NCI-H1105 (cell line): ENCODE measurements around the gene MAPKAPK5.
"Not testable (repeated sequence)": the region's sequence is repeated elsewhere in the genome, so short reads cannot be mapped to it uniquely, and the experiment has no call there.

Source experiments
- DNase-seq: peaks from one replicate; lab custom pipeline; 2025; lab: John Stamatoyannopoulos, UW

Gene MAPKAPK5

GRCh38 chr12:111828338-111828979, 13.6 kb upstream of the MAPKAPK5 start:
- DNase-seq, result no peak

- not testable (repeated sequence) for DNase-seq
These were observed 12.4 kb upstream of the MAPKAPK5 start for GRCh38 chr12:111829635-111830034.

- not testable (repeated sequence) for DNase-seq
These were observed 7.2 kb upstream of the MAPKAPK5 start for GRCh38 chr12:111834740-111835386.

- DNase-seq, result not testable (repeated sequence)
These were observed 6.4 kb upstream of the MAPKAPK5 start for GRCh38 chr12:111835531-111836181.

- DNase-seq, result no peak
These were observed 3.7 kb upstream of the MAPKAPK5 start for GRCh38 chr12:111838353-111838752.

- no peak for DNase-seq
These were observed 1.2 kb upstream of the MAPKAPK5 start for GRCh38 chr12:111840807-111841206.

GRCh38 chr12:111841236-111841749, 735 bp upstream of the MAPKAPK5 start:
- no peak for DNase-seq

GRCh38 chr12:111842556-111843396, 748 bp downstream of the MAPKAPK5 start:
- no peak for DNase-seq

- peak; percentile 16 for DNase-seq
These were observed 4.0 kb downstream of the MAPKAPK5 start for GRCh38 chr12:111846016-111846415.

GRCh38 chr12:111850526-111850925, 8.5 kb downstream of the MAPKAPK5 start:
- DNase-seq, result no peak

- DNase-seq, result no peak
These were observed 16.2 kb downstream of the MAPKAPK5 start for GRCh38 chr12:111858186-111858585.

- DNase-seq, result no peak
These were observed 16.8 kb downstream of the MAPKAPK5 start for GRCh38 chr12:111858778-111859177.

GRCh38 chr12:111864913-111865312, 22.9 kb downstream of the MAPKAPK5 start:
- no peak for DNase-seq

- DNase-seq, result no peak
These were observed 25.5 kb downstream of the MAPKAPK5 start for GRCh38 chr12:111867531-111867930.

GRCh38 chr12:111868676-111869588, 26.9 kb downstream of the MAPKAPK5 start:
- DNase-seq, result no peak

GRCh38 chr12:111869671-111870070, 27.6 kb downstream of the MAPKAPK5 start:
- no peak for DNase-seq

GRCh38 chr12:111870216-111870615, 28.2 kb downstream of the MAPKAPK5 start:
- DNase-seq, result no peak

GRCh38 chr12:111870706-111871105, 28.7 kb downstream of the MAPKAPK5 start:
- DNase-seq, result no peak

- no peak for DNase-seq
These were observed 31.1 kb downstream of the MAPKAPK5 start for GRCh38 chr12:111873113-111873512.

- DNase-seq, result no peak
These were observed 39.7 kb downstream of the MAPKAPK5 start for GRCh38 chr12:111881716-111882115.
